MM.1S (cell line): Measurements from ENCODE around the gene RXRA.

Source experiments
- DNase-seq: peaks from one replicate; pipeline ENCODE4 v3.0.0-alpha.2; 2015
- H2AFZ ChIP-seq: fragments of 300-600 bp; sonication (generic); 2 replicates; pipeline ENCODE4 v1.6.0; 2016; ENCODE audit warnings: antibody characterized with exemption, low read length
- H3F3A ChIP-seq: fragments of 300-600 bp; sonication (generic); 2 replicates; pipeline ENCODE4 v1.6.1; 2016; ENCODE audit warnings: mild to moderate bottlenecking, antibody characterized with exemption, low read length, moderate library complexity, mixed read lengths; ENCODE audit not compliant: insufficient read depth
- H3K27ac ChIP-seq: fragments of 300-600 bp; sonication (generic); 2 replicates; pipeline ENCODE4 v1.5.1; 2016; ENCODE audit warnings: mild to moderate bottlenecking, low read length
- H3K27me3 ChIP-seq: fragments of 300-600 bp; sonication (generic); replicated peaks from 2 replicates; pipeline ENCODE4 v1.6.0; 2016; ENCODE audit warnings: low read length; ENCODE audit not compliant: insufficient read depth
- H3K36me3 ChIP-seq: fragments of 300-600 bp; sonication (generic); replicated peaks from 2 replicates; pipeline ENCODE4 v1.6.1; 2016; ENCODE audit warnings: mild to moderate bottlenecking, low read length, mixed read lengths; ENCODE audit not compliant: insufficient read depth
- H3K4me1 ChIP-seq: fragments of 300-600 bp; sonication (generic); 2 replicates; pipeline ENCODE4 v1.6.1; 2016; ENCODE audit warnings: low read length, mixed read lengths
- H3K4me2 ChIP-seq: fragments of 300-600 bp; sonication (generic); 2 replicates; pipeline ENCODE4 v1.6.0; 2016; ENCODE audit warnings: low read depth, low read length
- H3K4me3 ChIP-seq: fragments of 300-600 bp; sonication (generic); 2 replicates; pipeline ENCODE4 v1.5.1; 2016; ENCODE audit warnings: low read length, mixed read lengths
- H3K79me2 ChIP-seq: fragments of 300-600 bp; sonication (generic); 2 replicates; pipeline ENCODE4 v1.6.1; 2016; ENCODE audit warnings: mixed run types, low read length, mixed read lengths
- H3K9ac ChIP-seq: fragments of 300-600 bp; sonication (generic); 2 replicates; pipeline ENCODE4 v1.6.1; 2016; ENCODE audit warnings: low read length, mixed read lengths
- H3K9me2 ChIP-seq: fragments of 300-600 bp; sonication (generic); replicated peaks from 2 replicates; pipeline ENCODE4 v1.6.1; 2016; ENCODE audit warnings: mild to moderate bottlenecking, low read length, mixed read lengths; ENCODE audit not compliant: insufficient read depth
- H3K9me3 ChIP-seq: fragments of 300-600 bp; sonication (generic); replicated peaks from 2 replicates; pipeline ENCODE4 v1.6.1; 2016; ENCODE audit warnings: mild to moderate bottlenecking, low read length, mixed read lengths; ENCODE audit not compliant: insufficient read depth
- H4K20me1 ChIP-seq: fragments of 300-600 bp; sonication (generic); 2 replicates; pipeline ENCODE4 v1.6.1; 2016; ENCODE audit warnings: mild to moderate bottlenecking, low read length, moderate library complexity, mixed read lengths; ENCODE audit not compliant: insufficient read depth
- CTCF ChIP-seq: fragments of 300-600 bp; sonication (generic); IDR thresholded peaks from 2 replicates; pipeline ENCODE4 v1.5.1; 2016; ENCODE audit warnings: antibody characterized with exemption, low read length, mixed read lengths
- EZH2 ChIP-seq: fragments of 300-600 bp; sonication (generic); optimal IDR thresholded peaks from 2 replicates; pipeline ENCODE3; 2017; ENCODE audit warnings: low read depth, mild to moderate bottlenecking, antibody characterized with exemption, low read length, mixed read lengths
- EZH2phosphoT487 ChIP-seq: fragments of 300-600 bp; sonication (generic); IDR thresholded peaks from 2 replicates; pipeline ENCODE4 v1.6.1; 2018; ENCODE audit warnings: antibody characterized with exemption, low read length

The RXRA gene

GRCh38 chr9:134346151-134346550 is 19.9 kb downstream of the RXRA start:
- H3K27ac ChIP-seq, result no peak overlapping the region
- no peak overlapping the region for H3K9ac ChIP-seq
- H3K4me1 ChIP-seq, result no peaks in the 10 kb centered on the region
- no peak overlapping the region for H2AFZ ChIP-seq
- H3K27me3 ChIP-seq, result no peaks in the 10 kb centered on the region
- H3K4me3 ChIP-seq, result no peak overlapping the region
- H3K9me3 ChIP-seq, result no peaks in the 10 kb centered on the region
- 0 out of 2 replicates have a peak, but pooled peaks cover 6% of the 10 kb centered on the region for H3K79me2 ChIP-seq
- no peak overlapping the region for H3K4me2 ChIP-seq
- no peak for DNase-seq
- H3F3A ChIP-seq, result no peaks in the 10 kb centered on the region
- H4K20me1 ChIP-seq, result no peaks in the 10 kb centered on the region
- H3K36me3 ChIP-seq, result no peaks in the 10 kb centered on the region
- no peak for TF ChIP-seq EZH2phosphoT487
- TF ChIP-seq CTCF, result no peak
- TF ChIP-seq EZH2, result no peak
- H3K9me2 ChIP-seq, result no peaks in the 10 kb centered on the region

- Histone ChIP-seq H3K4me2 (no peak overlapping the region), H3K9ac (no peak overlapping the region), H3K9me2 (no peaks in the 10 kb centered on the region), H3K4me3 (no peak overlapping the region), H3K27ac (no peak overlapping the region), H3F3A (no peaks in the 10 kb centered on the region), H3K36me3 (no peaks in the 10 kb centered on the region), H3K27me3 (no peaks in the 10 kb centered on the region), H4K20me1 (no peaks in the 10 kb centered on the region), H3K79me2 (no peaks in the 10 kb centered on the region), H3K9me3 (no peaks in the 10 kb centered on the region), H3K4me1 (no peaks in the 10 kb centered on the region), H2AFZ (no peak overlapping the region)
- DNase-seq, result no peak
- TF ChIP-seq EZH2phosphoT487 (no peak), EZH2 (no peak), CTCF (no peak)
These were observed 20.8 kb downstream of the RXRA start for GRCh38 chr9:134346840-134347583.

GRCh38 chr9:134347996-134348395 is 21.7 kb downstream of the RXRA start:
- no peaks in the 10 kb centered on the region for H4K20me1 ChIP-seq
- no peak overlapping the region for H3K4me3 ChIP-seq
- no peaks in the 10 kb centered on the region for H3K36me3 ChIP-seq
- no peaks in the 10 kb centered on the region for H3F3A ChIP-seq
- TF ChIP-seq EZH2phosphoT487 (no peak), EZH2 (no peak), CTCF (no peak)
- no peak overlapping the region for H3K27ac ChIP-seq
- no peaks in the 10 kb centered on the region for H3K9me2 ChIP-seq
- H3K4me1 ChIP-seq, result no peaks in the 10 kb centered on the region
- no peaks in the 10 kb centered on the region for H3K9me3 ChIP-seq
- H3K79me2 ChIP-seq, result no peaks in the 10 kb centered on the region
- no peak for DNase-seq
- H3K9ac ChIP-seq, result no peak overlapping the region
- H2AFZ ChIP-seq, result no peak overlapping the region
- H3K27me3 ChIP-seq, result no peaks in the 10 kb centered on the region
- no peak overlapping the region for H3K4me2 ChIP-seq
